ENCODE results near the gene LGALS7.

LGALS7 gene

GRCh38 chr19:38726761-38727301 lies 46.5 kb downstream of the LGALS7 start:
- DNase-seq (ENCODE audit: low read depth): no peak

GRCh38 chr19:38726284-38726673 lies 47.0 kb downstream of the LGALS7 start:
- DNase-seq (ENCODE audit: low read depth): no peak

GRCh38 chr19:38725469-38726283 lies 47.6 kb downstream of the LGALS7 start:
- DNase-seq (ENCODE audit: low read depth): no peak

- DNase-seq (ENCODE audit: low read depth): no peak
These were observed 49.1 kb downstream of the LGALS7 start for GRCh38 chr19:38723990-38724854.

- no peak for DNase-seq (ENCODE audit: low read depth)
These were observed 49.7 kb downstream of the LGALS7 start for GRCh38 chr19:38723606-38723965.

- no peak for DNase-seq (ENCODE audit: low read depth)
These were observed 50.2 kb downstream of the LGALS7 start for GRCh38 chr19:38722947-38723605.

- DNase-seq (ENCODE audit: low read depth): no peak
These were observed 51.1 kb downstream of the LGALS7 start for GRCh38 chr19:38721979-38722773.

GRCh38 chr19:38721496-38721895 lies 51.8 kb downstream of the LGALS7 start:
- DNase-seq (ENCODE audit: low read depth): no peak

Measured in ELR (cell line).